GM18861 (cell line): ENCODE results near the gene PARD6B.
A peak's percentile ranks its signal among the peaks of the same experiment; 100 is the strongest.
"Not testable (repeated sequence)": the region's sequence is repeated elsewhere in the genome, so short reads cannot be mapped to it uniquely, and the experiment has no call there.

Experiments
- ATAC-seq: cut with Tn5 transposase; IDR thresholded peaks from one replicate; pipeline ENCODE4 v1.9.1; 2021; ENCODE audit not compliant: unreplicated experiment

Gene PARD6B

GRCh38 chr20:50769551-50770085 lies 38.2 kb downstream of the PARD6B start:
- ATAC-seq = not testable (repeated sequence)

- not testable (repeated sequence) for ATAC-seq
Observed at GRCh38 chr20:50771419-50772080, 40.2 kb downstream of the PARD6B start.

DNA sequence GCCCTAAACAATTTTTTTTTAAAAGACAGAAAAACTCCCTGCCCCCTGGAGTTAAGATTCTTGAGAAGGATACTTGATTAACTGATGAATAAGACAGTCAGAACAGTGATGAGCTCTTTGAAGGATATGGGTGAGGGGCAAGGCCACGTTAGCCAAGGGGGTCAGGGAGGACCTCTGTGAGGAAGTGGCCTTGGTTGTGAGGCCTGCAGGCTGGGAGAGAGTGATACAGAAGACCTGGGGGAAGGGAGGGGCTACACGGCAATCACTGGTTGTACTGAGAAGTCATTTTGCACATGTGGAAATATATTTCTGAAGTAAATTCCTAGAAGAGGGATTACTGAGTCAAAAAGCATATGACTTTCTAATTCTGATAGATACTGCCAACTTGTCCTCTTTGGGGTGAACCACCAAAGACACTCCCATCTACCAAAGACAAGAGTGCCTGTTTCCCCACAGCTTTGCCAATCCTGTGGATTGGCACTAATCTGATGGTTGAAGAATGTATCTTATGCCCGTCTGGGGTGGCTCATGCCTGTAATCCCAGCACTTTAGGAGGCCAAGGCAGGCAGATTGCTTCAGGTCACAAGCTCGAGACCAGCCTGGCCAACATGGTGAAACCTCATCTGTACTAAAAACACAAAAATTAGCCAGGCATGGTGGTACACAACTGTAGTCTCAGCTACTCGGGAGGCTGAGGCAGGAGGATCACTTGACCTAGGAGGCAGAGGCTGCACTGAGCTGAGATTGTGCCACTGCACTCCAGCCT lies 41.2 kb downstream of the PARD6B start:
- no peak for ATAC-seq

- ATAC-seq = no peak
Observed at GRCh38 chr20:50774515-50774914, 43.1 kb downstream of the PARD6B start.

DNA sequence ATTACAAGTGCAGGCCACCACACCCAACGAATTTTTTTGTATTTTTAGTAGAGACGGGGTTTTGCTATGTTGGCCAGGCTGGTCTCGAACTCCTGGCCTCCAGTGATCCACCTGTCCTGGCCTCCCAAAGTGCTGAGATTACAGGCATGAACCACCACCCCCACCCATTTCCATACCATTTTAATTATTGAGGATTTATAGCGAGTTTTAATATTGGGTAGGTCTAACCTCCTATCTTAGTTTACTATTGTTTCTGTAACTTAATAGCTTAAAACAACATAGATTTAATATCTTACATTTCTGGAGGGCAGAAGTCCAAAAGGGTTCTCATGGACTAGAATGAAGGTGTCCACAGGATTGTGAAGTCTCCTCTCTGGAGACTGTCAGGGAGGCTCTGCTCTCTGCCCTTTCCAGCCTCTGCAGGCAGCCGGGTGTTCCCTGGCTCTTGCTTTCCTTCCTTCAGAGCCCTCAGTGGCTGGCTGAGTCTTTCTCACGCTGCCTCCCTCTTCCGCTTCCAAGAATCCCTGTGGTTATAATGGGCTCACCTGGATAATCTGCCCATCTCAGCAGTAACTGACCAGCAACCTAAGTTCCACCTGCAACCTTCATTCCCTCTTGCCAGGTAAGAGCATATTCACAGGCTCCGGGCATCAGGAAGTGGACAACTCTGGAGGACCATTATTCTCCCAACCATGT lies 44.9 kb downstream of the PARD6B start:
- ATAC-seq = no peak

GRCh38 chr20:50777373-50777772 lies 46.0 kb downstream of the PARD6B start:
- ATAC-seq = no peak

GRCh38 chr20:50778994-50779393 lies 47.6 kb downstream of the PARD6B start:
- ATAC-seq = not testable (repeated sequence)

DNA sequence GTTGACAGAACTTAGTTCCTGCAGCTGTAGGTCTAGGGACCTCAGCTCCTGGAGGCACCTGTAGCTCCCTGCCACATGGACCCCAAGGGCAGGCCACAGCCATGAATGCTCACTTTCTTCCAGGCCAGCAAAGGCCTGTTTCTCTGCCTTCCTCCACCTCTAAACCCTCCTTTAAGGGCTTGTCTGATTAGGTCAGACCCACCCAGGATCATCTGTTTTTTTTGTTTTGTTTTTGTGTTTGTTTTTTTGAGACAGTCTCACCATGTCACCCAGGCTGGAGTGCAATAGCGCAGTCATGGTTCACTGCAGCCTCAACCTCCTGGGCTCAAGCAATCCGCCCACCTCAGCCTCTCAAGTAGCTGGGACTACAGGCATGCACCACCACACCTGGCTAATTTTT lies 52.0 kb downstream of the PARD6B start:
- ATAC-seq = no peak

DNA sequence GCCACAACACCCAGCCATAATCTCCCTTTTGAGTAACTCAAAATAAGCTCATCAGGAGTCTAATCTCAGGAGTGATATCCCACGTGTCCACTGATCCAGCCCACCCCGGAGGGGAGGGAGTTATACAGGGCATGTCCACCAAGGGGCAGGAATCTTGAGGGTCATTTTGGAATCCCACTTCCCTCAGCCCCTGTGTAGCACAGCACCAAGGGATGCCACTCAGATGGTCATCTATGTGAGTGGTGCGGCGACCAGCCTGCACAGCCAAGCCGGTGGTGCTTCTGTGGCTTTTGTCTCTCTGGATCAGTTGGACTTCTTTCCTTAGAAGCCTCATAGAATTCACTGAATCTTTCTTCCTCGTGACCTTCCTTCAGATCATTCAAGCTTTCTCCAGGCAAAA lies 52.5 kb downstream of the PARD6B start:
- ATAC-seq = no peak

DNA sequence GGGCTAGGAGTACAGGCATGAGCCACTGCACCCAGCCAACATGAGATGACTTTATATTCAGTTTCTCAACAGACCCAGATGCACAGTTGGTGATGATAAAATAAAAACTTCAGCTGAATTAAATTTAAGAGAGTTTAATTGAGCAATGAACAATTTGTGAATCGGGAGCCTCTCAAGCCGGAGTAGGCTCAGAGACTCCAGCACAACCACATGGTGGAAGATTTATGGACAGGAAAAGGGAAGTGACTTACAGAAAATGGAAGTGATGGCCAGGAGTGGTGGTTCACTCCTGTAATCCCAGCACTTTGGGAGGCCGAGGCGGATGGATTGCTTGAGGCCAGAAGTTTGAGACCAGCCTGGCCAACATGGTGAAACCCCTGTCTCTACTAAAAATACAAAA lies 53.1 kb downstream of the PARD6B start:
- no peak for ATAC-seq

- ATAC-seq = no peak
Observed at GRCh38 chr20:50786703-50787102, 55.3 kb downstream of the PARD6B start.

DNA sequence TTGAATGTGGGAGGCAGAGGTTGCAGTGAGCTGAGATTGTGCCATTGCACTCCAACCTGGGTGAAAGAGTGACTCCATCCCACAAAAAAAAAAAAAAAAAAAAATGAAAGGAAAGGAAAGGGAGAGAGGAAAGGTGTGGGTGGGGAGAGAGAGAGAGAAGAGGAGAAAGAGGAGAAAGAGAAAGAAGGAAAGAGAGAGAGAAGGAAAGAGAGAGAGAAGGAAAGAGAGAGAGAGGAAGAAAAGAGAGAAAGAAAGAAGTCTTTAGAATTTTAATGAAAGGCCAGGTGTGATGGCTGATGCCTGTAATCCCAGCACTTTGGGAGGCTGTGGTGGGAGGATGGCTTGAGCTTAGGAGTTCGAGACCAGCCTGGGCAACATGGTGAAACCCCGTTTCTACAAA lies 55.8 kb downstream of the PARD6B start:
- ATAC-seq = no peak

DNA sequence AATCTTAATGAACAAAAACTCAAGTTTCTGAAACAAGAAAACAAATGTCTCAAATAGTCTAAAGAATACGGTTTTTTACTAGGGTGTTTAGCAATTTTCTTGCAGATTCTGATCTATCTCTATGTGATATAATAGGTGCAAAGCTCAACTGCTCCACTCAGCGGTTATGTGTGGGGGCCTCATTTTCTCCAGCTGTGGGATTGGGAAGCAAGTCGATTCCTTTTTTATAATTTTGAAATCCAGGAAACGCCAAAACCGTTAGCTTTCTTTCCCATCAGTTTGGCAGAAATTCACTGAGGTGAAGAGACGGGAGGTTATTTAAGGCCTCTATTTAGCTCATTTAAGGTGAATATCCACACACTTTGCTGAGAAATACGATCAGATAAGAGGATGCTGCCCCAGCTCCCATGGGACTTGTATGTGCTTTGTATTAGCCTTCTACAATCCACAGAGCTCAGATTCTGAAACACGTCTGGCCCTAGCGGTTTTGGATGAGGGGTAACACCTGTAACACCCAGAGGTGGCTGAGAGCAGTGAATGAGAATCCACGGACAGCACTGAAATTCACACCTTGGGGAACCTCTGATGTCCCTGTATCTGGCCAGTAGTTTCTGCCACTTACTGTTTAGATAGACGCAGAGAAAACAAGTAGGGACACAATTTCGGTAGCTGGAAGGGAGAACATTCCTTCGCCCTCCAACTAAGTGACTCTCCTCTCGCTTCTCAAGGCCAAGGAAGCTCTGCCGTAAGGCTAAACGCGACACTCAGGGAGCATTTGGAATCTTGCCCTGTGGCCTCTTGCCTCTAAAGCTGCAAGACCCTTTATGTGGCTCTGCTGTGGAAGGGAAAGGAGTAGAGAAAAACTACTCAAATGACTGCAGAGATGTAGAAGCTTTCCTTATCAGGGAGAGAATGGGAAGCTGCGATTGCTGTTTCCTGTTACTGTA lies 56.9 kb downstream of the PARD6B start:
- ATAC-seq = no peak

DNA sequence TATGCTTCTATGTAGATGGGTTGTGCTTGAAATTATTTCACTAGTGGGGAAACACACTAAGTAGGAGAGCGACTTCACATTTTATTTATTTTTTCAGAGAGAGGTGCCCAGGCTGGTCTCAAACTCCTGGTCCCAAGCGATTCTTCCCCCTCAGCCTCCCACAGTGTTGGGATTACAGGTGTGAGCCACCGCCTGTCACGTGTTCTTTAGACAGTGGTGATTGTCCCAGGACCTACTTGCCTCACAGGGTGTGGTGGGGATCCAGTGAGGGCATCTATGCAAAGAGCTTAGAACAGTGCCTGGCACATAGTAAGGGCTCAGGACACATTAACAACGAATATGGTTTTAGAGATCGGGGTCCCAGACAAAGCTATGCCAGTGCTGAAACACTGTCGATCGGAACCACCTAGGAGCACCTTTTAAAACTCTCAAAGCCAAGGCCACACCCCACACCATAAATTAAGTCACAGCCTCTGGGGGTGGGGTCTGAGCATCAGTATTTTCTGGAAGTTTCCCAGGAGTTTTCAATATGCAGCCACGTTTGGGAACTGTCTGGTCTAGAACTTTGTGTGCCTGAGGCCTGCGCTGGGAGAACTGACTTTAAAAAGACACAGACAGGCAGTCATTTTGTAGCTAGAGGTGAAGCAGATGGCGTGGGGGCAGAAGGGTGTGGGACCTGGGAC lies 58.7 kb downstream of the PARD6B start:
- ATAC-seq = no peak

DNA sequence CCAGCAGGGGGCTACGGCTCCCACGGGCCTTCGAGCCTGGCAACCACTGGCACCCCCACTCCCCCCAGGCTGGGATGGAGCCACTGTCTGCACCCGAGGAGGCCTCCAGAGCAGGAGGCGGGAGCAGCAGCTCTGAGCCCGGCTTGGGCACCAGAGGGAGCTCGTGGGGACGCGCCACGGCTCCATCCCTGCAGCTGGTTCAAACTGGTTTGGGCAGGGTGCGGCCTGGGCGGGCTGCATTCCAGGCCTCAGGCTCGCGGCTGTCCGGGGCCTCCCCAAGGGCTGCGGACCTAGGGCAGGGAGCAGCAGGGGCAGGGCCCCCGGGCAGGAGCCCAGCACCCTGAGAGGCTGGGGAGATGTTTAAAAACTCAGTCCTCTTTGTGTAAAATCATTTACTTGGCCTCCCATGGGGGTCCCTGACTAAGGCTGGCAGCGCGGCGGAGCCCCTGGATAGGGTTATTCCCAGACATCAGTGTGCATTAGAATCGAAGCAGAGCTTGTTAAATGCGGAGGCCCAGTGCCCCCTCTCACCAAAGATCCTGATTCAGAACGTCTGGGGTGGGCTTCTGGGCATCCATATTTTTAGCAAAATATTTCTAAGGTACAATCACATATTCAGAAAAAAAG lies 59.4 kb downstream of the PARD6B start:
- peak; percentile 42 for ATAC-seq

GRCh38 chr20:50792708-50793574 lies 61.6 kb downstream of the PARD6B start:
- no peak for ATAC-seq

- ATAC-seq = not testable (repeated sequence)
Observed at GRCh38 chr20:50793575-50794016, 62.2 kb downstream of the PARD6B start.

DNA sequence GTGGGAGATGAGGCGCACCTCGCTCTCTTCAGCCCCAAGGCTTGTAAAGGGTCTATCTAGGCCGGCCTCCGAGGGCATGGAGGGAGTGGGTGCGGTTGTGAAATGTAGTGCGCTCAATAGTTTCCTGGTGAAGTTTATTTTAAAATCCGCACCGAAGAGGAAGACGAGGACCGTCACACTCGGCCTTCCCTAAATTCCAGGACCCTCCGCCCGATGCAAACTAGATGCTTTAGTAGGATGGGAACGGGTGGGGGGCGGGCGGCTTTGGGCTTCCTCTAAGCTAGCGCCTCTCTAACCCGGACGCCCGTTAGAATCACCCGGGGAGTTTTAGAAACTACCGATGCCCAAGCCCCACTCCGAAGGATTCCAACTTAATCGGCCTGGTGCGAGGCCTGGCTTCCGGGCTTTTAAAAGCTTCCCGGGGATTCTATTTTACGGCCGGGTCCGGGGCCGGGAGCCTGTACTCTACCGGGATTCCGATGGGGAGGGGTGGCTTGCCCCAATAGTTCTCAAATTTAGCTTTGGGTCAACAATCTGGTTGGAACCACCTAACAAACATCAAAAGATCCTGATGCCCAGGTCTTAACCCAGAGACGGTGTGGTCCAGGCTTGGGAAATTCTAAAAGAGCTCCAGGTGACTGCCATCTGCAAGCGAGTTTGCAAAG lies 62.9 kb downstream of the PARD6B start:
- ATAC-seq = no peak
